Cardiac muscle cell (in vitro differentiated cells and primary cell): Measurements from ENCODE around the gene HPSE2. TPM values are rescaled to one million over a fixed set of nuclear protein-coding genes. Genes with fewer than 3 reads are reported as not detected.

Experiments
- DNase-seq, 2 donors: peaks; one replicate each; pipeline versions ENCODE4 v3.0.0 to v3.0.0-alpha.2; 2010 to 2017; ENCODE audit warnings: low read depth in 1 of 2, low spot score in 1 of 2
- H3K27ac ChIP-seq: fragments of 200-600 bp; sonication (generic); 2 replicates; pipeline ENCODE4 v1.5.1; 2016
- H3K27me3 ChIP-seq: fragments of 200-600 bp; sonication (generic); 2 replicates; pipeline ENCODE4 v1.6.0; 2016; ENCODE audit warnings: control low read depth
- H3K36me3 ChIP-seq: fragments of 200-600 bp; sonication (generic); 2 replicates; pipeline ENCODE4 v1.5.1; 2016; ENCODE audit warnings: control low read depth
- H3K4me1 ChIP-seq: fragments of 200-600 bp; sonication (generic); 2 replicates; pipeline ENCODE4 v1.8.1; 2017; ENCODE audit warnings: low read depth, mild to moderate bottlenecking, mixed run types
- H3K4me3 ChIP-seq: fragments of 200-600 bp; sonication (generic); 2 replicates; pipeline ENCODE4 v1.5.1; 2016; ENCODE audit warnings: mild to moderate bottlenecking
- H3K9me3 ChIP-seq: fragments of 200-600 bp; sonication (generic); 2 replicates; pipeline ENCODE4 v1.5.1; 2017; ENCODE audit warnings: low read depth, mild to moderate bottlenecking, control low read depth
- CTCF ChIP-seq: IDR thresholded peaks from 2 replicates; pipeline ENCODE4 v1.5.1; 2012; ENCODE audit warnings: low read depth, mild to moderate bottlenecking, low read length
- polyA plus RNA-seq: library from polyadenylated mRNA; unstranded; fragments of >200 nt; fragmentation: Nextera tagmentation; extraction: Ambion mirVana; gene quantifications from 2 replicates; pipeline ENCODE4 v1.2.1, GENCODE V29; 2016
- total RNA-seq: library from RNA; depleted of rRNA; stranded (reverse); fragments of >200 nt; gene quantifications from 2 replicates; pipeline ENCODE4 v1.2.3, GENCODE V29; 2016

The HPSE2 gene
- total and polyA plus RNA-seq, 2 experiments from 2014 or later: 0.87 to 6.1 TPM

GRCh38 chr10:98636921-98637329, 598.7 kb downstream of the HPSE2 start:
- Histone ChIP-seq H3K36me3 (no peaks in the 10 kb centered on the region), H3K4me3 (no peak overlapping the region), H3K27ac (no peak overlapping the region), H3K9me3 (no peaks in the 10 kb centered on the region), H3K27me3 (no peaks in the 10 kb centered on the region), H3K4me1 (no peaks in the 10 kb centered on the region)
- DNase-seq: no peak
- TF ChIP-seq CTCF: no peak

GRCh38 chr10:98632456-98633150, 603.0 kb downstream of the HPSE2 start:
- DNase-seq: no peak
- Histone ChIP-seq H3K27me3 (no peaks in the 10 kb centered on the region), H3K4me3 (no peak overlapping the region), H3K9me3 (no peaks in the 10 kb centered on the region), H3K36me3 (no peaks in the 10 kb centered on the region), H3K4me1 (peaks cover 9% of the 10 kb centered on the region), H3K27ac (no peak overlapping the region)
- no peak for TF ChIP-seq CTCF

- Histone ChIP-seq H3K4me1 (peaks cover 9% of the 10 kb centered on the region), H3K4me3 (no peak overlapping the region), H3K27me3 (no peaks in the 10 kb centered on the region), H3K36me3 (no peaks in the 10 kb centered on the region), H3K27ac (no peak overlapping the region), H3K9me3 (no peaks in the 10 kb centered on the region)
- DNase-seq: no peak
- TF ChIP-seq CTCF: no peak
These were observed 607.4 kb downstream of the HPSE2 start for GRCh38 chr10:98628206-98628605.

- Histone ChIP-seq H3K27ac (no peak overlapping the region), H3K4me3 (no peak overlapping the region), H3K36me3 (no peaks in the 10 kb centered on the region), H3K27me3 (no peaks in the 10 kb centered on the region), H3K9me3 (no peaks in the 10 kb centered on the region), H3K4me1 (peaks cover 9% of the 10 kb centered on the region)
- no peak for DNase-seq
- TF ChIP-seq CTCF: no peak
These were observed 607.9 kb downstream of the HPSE2 start for GRCh38 chr10:98627711-98628110.

GRCh38 chr10:98624963-98625362, 610.7 kb downstream of the HPSE2 start:
- Histone ChIP-seq H3K36me3 (no peaks in the 10 kb centered on the region), H3K4me3 (no peak overlapping the region), H3K9me3 (no peaks in the 10 kb centered on the region), H3K27me3 (no peaks in the 10 kb centered on the region), H3K4me1 (peaks cover 3% of the 10 kb centered on the region), H3K27ac (no peak overlapping the region)
- no peak for TF ChIP-seq CTCF
- no peak for DNase-seq
